PC-9 (cell line): ENCODE results near the gene CLHC1.

Source experiments
- EZH2 ChIP-seq: fragments of 200-600 bp; sonication (generic); IDR thresholded peaks from 2 replicates; pipeline ENCODE4 v1.8.0; 2017; ENCODE audit warnings: antibody characterized with exemption, low read depth
- TF ChIP-seq, protein P1 (sequence below): fragments of 200-600 bp; sonication (generic); conservative IDR thresholded peaks from 2 replicates; pipeline ENCODE4 v1.6.1; 2017; ENCODE audit warnings: mixed run types, antibody characterized with exemption, mild to moderate bottlenecking, moderate library complexity

DNA sequence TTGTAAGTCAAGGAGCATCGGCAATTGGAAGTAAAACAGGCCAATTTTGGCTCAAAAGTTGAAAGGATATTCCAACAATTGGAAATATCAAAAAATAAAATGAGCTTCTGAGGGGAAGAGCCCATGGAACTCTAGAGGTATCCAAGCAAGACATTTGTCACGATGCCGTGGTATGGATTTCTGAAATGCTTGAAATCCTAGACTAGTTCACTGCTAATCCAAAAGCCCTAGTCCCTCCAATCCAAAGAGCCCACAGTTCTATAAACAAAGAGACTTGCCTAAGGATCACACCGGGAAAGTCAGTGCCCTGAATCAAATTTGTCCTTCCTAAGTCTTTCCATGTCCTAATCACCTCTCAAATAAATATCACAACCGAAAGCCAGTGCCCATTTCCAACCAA is 85.1 kb downstream of the CLHC1 start:
- TF ChIP-seq, protein P1, sequence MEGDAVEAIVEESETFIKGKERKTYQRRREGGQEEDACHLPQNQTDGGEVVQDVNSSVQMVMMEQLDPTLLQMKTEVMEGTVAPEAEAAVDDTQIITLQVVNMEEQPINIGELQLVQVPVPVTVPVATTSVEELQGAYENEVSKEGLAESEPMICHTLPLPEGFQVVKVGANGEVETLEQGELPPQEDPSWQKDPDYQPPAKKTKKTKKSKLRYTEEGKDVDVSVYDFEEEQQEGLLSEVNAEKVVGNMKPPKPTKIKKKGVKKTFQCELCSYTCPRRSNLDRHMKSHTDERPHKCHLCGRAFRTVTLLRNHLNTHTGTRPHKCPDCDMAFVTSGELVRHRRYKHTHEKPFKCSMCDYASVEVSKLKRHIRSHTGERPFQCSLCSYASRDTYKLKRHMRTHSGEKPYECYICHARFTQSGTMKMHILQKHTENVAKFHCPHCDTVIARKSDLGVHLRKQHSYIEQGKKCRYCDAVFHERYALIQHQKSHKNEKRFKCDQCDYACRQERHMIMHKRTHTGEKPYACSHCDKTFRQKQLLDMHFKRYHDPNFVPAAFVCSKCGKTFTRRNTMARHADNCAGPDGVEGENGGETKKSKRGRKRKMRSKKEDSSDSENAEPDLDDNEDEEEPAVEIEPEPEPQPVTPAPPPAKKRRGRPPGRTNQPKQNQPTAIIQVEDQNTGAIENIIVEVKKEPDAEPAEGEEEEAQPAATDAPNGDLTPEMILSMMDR, result no peak
- no peak for TF ChIP-seq EZH2
